A673 (cell line): ENCODE measurements around the gene RHOT1.

Experiments used
- EZH2 ChIP-seq: fragments of 200-600 bp; sonication (generic); IDR thresholded peaks from 2 replicates; pipeline ENCODE4 v1.6.1; 2017; ENCODE audit warnings: borderline replicate concordance, low read depth, mild to moderate bottlenecking, mixed read lengths, antibody characterized with exemption, low read length; ENCODE audit not compliant: poor library complexity, severe bottlenecking
- TF ChIP-seq, protein P1 (sequence below): fragments of 300-800, 200-600 bp; sonication (generic); conservative IDR thresholded peaks from 2 replicates; pipeline ENCODE4 v1.5.1; 2017; ENCODE audit warnings: low read depth, mild to moderate bottlenecking, antibody characterized with exemption, low read length, moderate library complexity, mixed read lengths

GRCh38 chr17:32152130-32152529, 9.8 kb downstream of the RHOT1 start:
- TF ChIP-seq, protein P1, sequence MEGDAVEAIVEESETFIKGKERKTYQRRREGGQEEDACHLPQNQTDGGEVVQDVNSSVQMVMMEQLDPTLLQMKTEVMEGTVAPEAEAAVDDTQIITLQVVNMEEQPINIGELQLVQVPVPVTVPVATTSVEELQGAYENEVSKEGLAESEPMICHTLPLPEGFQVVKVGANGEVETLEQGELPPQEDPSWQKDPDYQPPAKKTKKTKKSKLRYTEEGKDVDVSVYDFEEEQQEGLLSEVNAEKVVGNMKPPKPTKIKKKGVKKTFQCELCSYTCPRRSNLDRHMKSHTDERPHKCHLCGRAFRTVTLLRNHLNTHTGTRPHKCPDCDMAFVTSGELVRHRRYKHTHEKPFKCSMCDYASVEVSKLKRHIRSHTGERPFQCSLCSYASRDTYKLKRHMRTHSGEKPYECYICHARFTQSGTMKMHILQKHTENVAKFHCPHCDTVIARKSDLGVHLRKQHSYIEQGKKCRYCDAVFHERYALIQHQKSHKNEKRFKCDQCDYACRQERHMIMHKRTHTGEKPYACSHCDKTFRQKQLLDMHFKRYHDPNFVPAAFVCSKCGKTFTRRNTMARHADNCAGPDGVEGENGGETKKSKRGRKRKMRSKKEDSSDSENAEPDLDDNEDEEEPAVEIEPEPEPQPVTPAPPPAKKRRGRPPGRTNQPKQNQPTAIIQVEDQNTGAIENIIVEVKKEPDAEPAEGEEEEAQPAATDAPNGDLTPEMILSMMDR, result no peak
- no peak for TF ChIP-seq EZH2
